A673 (cell line): ENCODE results near the gene ATP5MK. TPM values are rescaled to one million over a fixed set of nuclear protein-coding genes. Genes with fewer than 3 reads are reported as not detected.

Experiments used
- BruUV-seq: library from RNA; stranded (reverse); fragments of 400-500 nt; replicated peaks from 2 replicates; lab custom pipeline; 2021; lab: Mats Ljungman, UMichigan
- CTCF ChIA-PET: fragments of 300-600 bp; sonication (Branson Sonifier 250); formaldehyde crosslinking; loops from one replicate; lab custom pipeline; 2022; ENCODE audit warnings: antibody characterized with exemption; lab: Charles Lee
- POLR2A ChIA-PET: fragments of 300-600 bp; sonication (Branson Sonifier 250); formaldehyde crosslinking; loops from one replicate; lab custom pipeline; 2022; ENCODE audit warnings: antibody characterized with exemption; ENCODE audit not compliant: low non-redundant PET; lab: Charles Lee
- DNase-seq: peaks from one replicate; pipeline ENCODE4 v3.0.0-alpha.2; 2015; ENCODE audit warnings: low spot score
- H3K27ac ChIP-seq: fragments of 200-600 bp; sonication (generic); 2 replicates; pipeline ENCODE4 v1.5.1; 2016; ENCODE audit warnings: mixed run types, low read depth, mild to moderate bottlenecking, mixed read lengths, antibody characterized with exemption, low read length; ENCODE audit not compliant: poor library complexity, severe bottlenecking
- H3K27me3 ChIP-seq: fragments of 200-600 bp; sonication (generic); replicated peaks from 2 replicates; pipeline ENCODE4 v1.6.1; 2017; ENCODE audit warnings: mixed run types, low read depth, mild to moderate bottlenecking, mixed read lengths, antibody characterized with exemption, low read length; ENCODE audit not compliant: insufficient read depth, poor library complexity
- H3K36me3 ChIP-seq: fragments of 200-600 bp; sonication (generic); 2 replicates; pipeline ENCODE4 v1.6.1; 2016; ENCODE audit warnings: mixed run types, mild to moderate bottlenecking, mixed read lengths, antibody characterized with exemption, low read length; ENCODE audit not compliant: insufficient read depth, poor library complexity, severe bottlenecking
- H3K4me1 ChIP-seq: fragments of 200-600 bp; sonication (generic); 2 replicates; pipeline ENCODE4 v1.6.1; 2017; ENCODE audit warnings: mixed run types, mild to moderate bottlenecking, mixed read lengths, antibody characterized with exemption, low read length; ENCODE audit not compliant: insufficient read depth, poor library complexity, severe bottlenecking
- H3K4me3 ChIP-seq: fragments of 200-600 bp; sonication (generic); 2 replicates; pipeline ENCODE4 v1.5.1; 2016; ENCODE audit warnings: low read depth, mixed run types, mild to moderate bottlenecking, mixed read lengths, low read length; ENCODE audit not compliant: poor library complexity, severe bottlenecking
- H3K9me3 ChIP-seq: fragments of 200-600 bp; sonication (generic); 2 replicates; pipeline ENCODE4 v1.6.1; 2016; ENCODE audit warnings: mixed run types, low read depth, mild to moderate bottlenecking, mixed read lengths, antibody characterized with exemption, low read length; ENCODE audit not compliant: poor library complexity, severe bottlenecking
- CTCF ChIP-seq: fragments of 300-800, 200-600 bp; sonication (generic); conservative IDR thresholded peaks from 2 replicates; pipeline ENCODE4 v1.5.1; 2017; ENCODE audit warnings: low read depth, mild to moderate bottlenecking, antibody characterized with exemption, low read length, moderate library complexity, mixed read lengths
- EZH2 ChIP-seq: fragments of 200-600 bp; sonication (generic); IDR thresholded peaks from 2 replicates; pipeline ENCODE4 v1.6.1; 2017; ENCODE audit warnings: borderline replicate concordance, low read depth, mild to moderate bottlenecking, mixed read lengths, antibody characterized with exemption, low read length; ENCODE audit not compliant: poor library complexity, severe bottlenecking
- intact Hi-C: fragments of 100-400 bp; cut with micrococcal nuclease; formaldehyde crosslinking; loops from one replicate; pipeline ENCODE4 v1.10.0; 2022; ENCODE audit not compliant: unreplicated experiment
- total RNA-seq: library from RNA; stranded (reverse); gene quantifications from 2 replicates; pipeline ENCODE4 v1.2.3, GENCODE V29; 2021

Gene ATP5MK
- total RNA-seq, 1 experiment from 2014 or later, result 426 TPM

GRCh38 chr10:103441206-103441605 lies 44.9 kb upstream of the ATP5MK start:
- BruUV-seq, result no TSS peak
- Histone ChIP-seq H3K27me3 (no peaks in the 10 kb centered on the region), H3K9me3 (no peaks in the 10 kb centered on the region), H3K27ac (no peak overlapping the region), H3K36me3 (peaks cover 74% of the 10 kb centered on the region), H3K4me3 (no peak overlapping the region), H3K4me1 (no peaks in the 10 kb centered on the region)
- DNase-seq, result no peak
- ChIA-PET POLR2A (no interaction called here), CTCF (no interaction called here)
- intact Hi-C loops, result no loop called here
- TF ChIP-seq EZH2 (no peak), CTCF (no peak)

GRCh38 chr10:103440416-103440815 lies 44.1 kb upstream of the ATP5MK start:
- Histone ChIP-seq H3K36me3 (peaks cover 74% of the 10 kb centered on the region), H3K4me1 (no peaks in the 10 kb centered on the region), H3K27ac (no peak overlapping the region), H3K27me3 (no peaks in the 10 kb centered on the region), H3K4me3 (no peak overlapping the region), H3K9me3 (no peaks in the 10 kb centered on the region)
- DNase-seq, result no peak
- no peak for TF ChIP-seq CTCF
- no peak for TF ChIP-seq EZH2
- intact Hi-C loops, result no loop called here
- ChIA-PET POLR2A (no interaction called here), CTCF (no interaction called here)
- BruUV-seq, result TSS peak; percentile 71

GRCh38 chr10:103439776-103440175 lies 43.5 kb upstream of the ATP5MK start:
- DNase-seq, result no peak
- intact Hi-C loops, result no loop called here
- Histone ChIP-seq H3K9me3 (no peaks in the 10 kb centered on the region), H3K4me3 (no peak overlapping the region), H3K36me3 (peaks cover 70% of the 10 kb centered on the region), H3K27ac (no peak overlapping the region), H3K27me3 (no peaks in the 10 kb centered on the region), H3K4me1 (no peaks in the 10 kb centered on the region)
- no peak for TF ChIP-seq CTCF
- no peak for TF ChIP-seq EZH2
- POLR2A ChIA-PET, result no interaction called here
- CTCF ChIA-PET, result no interaction called here
- BruUV-seq, result no TSS peak
